ENCODE measurements around the gene BUD31.
A peak's percentile ranks its signal among the peaks of the same experiment; 100 is the strongest.

- TF ChIP-seq CTCF (IDR thresholded peaks at IDR 0.05) = peak; percentile 31; the same call in 1 of the 2 replicates
- no peak for TF ChIP-seq ZFX (IDR thresholded peaks at IDR 0.05; ENCODE audit: borderline replicate concordance)
Observed at GRCh38 chr7:99386584-99387238, 22.1 kb upstream of the BUD31 start.
